NCI-H146 (cell line): ENCODE measurements around the gene USP54.
"Not testable (repeated sequence)": the region's sequence is repeated elsewhere in the genome, so short reads cannot be mapped to it uniquely, and the experiment has no call there.

Experiments
- DNase-seq: peaks from one replicate; lab custom pipeline; 2025; lab: John Stamatoyannopoulos, UW

The USP54 gene

GRCh38 chr10:73586583-73586984 lies 4.6 kb downstream of the USP54 start:
- DNase-seq = no peak

- DNase-seq = no peak
Measured at GRCh38 chr10:73585327-73585726, 5.8 kb downstream of the USP54 start.

DNA sequence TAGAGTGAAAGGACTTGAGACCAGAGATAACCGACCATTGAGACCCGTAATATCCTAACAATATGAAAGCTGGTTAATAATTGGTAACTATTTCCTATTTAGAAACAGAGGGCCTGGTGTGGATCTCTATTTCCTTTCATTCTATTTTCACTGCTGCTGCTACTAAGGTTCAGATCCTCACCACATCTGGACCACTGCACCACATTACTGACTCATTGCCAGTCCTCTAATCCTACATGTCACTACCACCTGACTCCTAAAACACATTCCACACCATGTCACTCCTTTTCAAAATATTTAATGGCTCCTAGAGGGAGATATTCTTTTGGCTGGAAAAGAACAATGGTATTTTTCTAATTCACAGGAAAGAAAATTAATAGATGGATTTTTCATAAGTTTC lies 6.4 kb downstream of the USP54 start:
- no peak for DNase-seq

GRCh38 chr10:73581918-73582317 lies 9.2 kb downstream of the USP54 start:
- DNase-seq = no peak

- not testable (repeated sequence) for DNase-seq
Measured at GRCh38 chr10:73578927-73579326, 12.2 kb downstream of the USP54 start.

- DNase-seq = no peak
Measured at GRCh38 chr10:73577788-73578187, 13.4 kb downstream of the USP54 start.

DNA sequence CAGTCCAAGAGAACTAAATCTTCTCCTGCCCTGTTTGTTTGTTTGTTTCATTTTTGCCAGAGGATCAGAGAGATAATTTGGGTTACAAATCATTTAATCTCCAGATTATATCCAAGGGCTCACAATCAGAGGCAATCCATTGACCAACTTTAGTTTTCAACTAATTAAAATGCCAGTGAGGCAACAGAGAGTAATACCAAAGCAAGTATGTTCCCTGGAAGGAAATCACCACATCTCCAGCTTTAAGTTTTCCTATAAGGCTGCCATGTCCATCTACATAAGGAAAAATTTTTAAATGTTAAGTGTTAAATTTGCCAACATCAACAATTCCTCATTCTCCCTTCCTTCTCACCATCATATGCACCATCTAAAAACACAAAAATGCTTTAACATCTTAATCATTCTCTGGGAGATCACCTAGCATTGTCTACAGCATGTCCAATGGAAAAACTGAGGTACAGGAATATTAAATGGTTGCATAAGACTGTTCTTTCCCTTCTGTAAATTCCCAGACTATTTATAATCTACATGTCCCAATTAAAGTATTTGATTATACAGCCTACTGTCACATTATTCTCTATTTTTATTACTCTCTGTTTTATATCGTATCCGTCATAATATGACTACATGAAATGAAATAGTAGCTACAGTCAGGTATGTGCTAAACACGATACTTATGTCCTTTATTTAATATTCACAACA lies 14.1 kb downstream of the USP54 start:
- DNase-seq = no peak

DNA sequence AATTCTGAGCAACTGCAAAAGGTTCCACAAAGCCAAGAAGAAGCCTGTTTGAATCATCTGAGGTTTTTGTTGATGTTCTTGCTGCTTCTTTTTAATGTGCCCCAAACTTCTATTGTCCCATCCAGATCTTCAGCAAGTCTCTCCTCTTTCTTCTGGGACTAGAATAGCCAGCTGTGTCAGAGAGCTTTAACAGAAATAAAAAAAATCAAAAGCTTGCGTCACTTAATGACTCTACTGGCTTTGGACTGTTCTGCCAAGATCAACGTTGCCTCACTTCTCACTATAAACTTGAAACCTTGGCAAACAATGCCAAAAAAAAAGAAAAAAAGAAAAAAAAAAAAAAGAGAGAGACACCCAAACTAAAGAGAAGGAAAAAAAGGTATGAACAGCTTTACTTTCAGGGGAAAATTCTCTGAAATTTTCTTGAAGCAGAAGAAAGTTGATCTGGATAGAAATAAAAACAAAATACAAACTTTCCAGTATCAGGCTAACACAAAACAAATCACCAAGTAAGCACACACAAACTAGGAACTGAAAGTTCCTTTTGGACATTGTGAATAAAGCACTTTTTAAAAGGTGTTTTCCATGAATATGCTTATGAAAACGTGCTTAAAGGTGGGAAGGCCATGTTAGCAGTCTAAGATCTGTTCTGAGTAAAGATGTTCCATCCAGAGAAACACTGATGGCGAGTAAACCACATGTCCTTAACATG lies 14.8 kb downstream of the USP54 start:
- no peak for DNase-seq

GRCh38 chr10:73567025-73567424 lies 24.1 kb downstream of the USP54 start:
- not testable (repeated sequence) for DNase-seq

DNA sequence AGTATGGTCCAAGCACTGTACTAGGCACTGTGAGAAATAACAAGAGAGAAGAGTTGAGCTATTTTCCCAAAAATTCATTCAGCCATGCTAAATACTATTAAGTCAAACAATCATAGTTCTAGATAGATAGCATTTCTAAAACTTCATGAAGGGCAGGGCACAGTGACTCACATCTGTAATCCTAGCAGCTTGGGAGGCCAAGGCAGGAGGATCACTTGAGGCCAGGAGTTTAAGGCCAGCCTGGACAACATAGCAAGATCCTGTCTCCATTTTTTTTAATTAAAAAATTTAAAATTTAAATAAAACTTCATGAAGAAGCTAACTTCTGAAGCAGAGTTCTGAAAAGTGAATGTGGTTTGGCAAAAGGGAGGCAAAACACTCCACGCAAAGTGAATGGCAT lies 29.9 kb downstream of the USP54 start:
- DNase-seq = no peak

DNA sequence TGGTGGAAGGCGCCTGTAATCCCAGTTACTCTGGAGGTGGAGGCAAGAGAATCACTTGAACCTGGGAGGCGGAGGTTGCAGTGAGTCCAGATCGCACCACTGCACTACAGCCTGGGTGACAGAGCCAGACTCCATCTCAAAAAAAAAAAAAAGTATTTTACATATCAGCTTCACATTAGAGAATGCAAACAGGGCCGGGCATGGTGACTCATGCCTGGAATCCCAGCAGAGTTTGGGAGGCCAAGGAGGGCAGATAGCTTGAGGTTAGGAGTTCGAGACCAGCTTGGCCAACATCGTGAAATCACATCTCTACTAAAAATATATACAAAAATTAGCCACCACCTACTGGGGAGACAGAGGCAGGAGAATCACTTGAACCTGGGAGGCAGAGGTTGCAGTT lies 31.6 kb downstream of the USP54 start:
- no peak for DNase-seq

GRCh38 chr10:73556855-73557254 lies 34.3 kb downstream of the USP54 start:
- DNase-seq = no peak

GRCh38 chr10:73554721-73555120 lies 36.4 kb downstream of the USP54 start:
- DNase-seq = no peak

DNA sequence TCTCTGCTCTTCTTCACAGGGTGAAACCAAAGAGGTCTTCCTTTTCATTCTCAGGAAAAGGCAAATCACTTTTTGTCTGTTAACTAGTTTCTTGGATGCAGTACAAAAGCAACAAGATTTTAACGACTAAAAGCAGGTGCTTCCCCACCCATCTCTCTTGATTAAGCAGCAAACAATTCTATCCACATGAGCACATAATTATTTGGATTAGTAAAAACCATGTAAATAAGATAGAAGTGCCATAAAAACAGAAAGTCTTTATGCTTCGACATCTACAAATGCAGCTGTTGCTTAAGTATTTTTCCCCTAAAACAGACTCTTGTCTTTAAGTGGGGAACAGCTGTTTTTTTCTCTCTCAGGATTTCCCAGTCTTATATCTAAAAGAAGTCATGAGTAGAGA lies 37.4 kb downstream of the USP54 start:
- no peak for DNase-seq

DNA sequence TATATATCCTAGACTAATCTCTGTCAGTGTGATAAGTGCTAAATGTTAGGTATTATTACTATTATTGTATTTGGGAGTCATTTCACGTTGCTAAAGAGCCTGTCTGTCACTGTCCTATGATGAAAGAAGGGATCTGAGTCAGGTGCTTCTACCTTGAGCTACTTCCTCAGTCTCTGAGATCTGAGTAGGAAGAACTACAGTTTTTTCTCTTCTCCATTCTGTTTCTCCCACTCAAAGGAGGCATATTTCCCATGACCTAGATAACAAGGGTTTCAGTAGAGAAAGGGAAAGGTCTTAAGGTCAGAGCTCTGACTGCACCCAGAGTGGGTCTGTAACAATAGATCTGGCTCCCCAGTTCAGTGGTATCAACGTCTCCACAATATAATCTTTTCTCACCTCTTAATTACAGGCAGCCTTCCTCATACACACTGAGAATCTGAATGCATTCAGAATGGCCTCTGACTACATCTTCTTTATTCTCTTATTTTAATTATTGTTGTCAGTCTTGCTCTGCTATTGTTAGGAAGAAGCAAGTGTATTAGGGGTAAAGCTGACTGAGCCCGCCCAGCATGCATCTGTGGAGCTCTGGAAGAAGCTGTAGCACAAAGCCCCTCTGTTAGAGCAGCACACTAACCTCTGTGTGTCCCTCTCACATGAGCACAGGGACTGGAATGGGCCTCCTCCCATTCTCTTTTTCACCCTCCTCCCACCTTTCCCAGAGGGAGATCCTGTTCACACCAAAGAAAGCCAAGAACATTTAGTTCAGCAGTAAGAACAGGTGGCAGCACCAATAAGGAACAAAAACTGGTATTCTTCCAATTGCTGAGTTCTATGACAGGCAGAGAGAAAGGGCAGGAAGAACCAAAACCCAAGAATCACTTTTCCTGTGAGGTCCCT lies 38.1 kb downstream of the USP54 start:
- DNase-seq = peak; percentile 6

DNA sequence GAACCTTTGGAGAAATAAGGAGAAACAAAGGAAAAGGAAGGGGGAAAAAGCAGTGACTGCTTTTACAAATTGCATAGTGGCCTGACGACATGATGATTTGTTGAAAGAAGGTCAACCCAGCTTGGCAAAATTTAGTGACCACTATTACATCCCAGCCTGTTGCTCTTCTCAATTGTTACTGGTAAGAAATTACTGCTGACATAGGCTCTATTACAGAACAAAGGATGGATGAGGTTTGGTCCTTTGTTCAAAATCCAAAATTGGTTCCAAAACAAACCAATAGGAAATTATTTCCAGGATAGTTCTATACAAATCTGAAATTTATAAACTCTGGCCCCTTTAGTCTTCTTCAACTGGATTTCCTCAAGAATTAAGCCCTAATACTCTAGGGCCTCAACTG lies 39.6 kb downstream of the USP54 start:
- no peak for DNase-seq

DNA sequence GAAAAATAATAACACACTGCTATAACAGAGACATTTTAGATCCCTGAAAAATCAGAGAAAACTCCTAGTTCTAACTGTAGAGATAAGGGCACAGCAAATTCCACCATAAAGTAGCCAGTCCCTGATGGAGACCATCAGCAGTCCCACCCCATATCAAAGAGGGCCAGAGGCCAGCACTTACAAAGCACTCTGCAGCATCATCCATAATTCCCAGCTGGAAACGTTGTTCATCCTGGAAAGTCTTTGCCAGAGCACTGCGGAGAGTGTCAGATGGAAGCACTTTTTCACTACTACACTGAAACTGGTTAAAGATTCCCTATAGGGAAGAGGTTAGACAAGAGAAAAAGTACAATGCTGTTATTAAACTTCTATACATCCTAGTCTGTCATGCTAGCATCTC lies 45.8 kb downstream of the USP54 start:
- DNase-seq = no peak

DNA sequence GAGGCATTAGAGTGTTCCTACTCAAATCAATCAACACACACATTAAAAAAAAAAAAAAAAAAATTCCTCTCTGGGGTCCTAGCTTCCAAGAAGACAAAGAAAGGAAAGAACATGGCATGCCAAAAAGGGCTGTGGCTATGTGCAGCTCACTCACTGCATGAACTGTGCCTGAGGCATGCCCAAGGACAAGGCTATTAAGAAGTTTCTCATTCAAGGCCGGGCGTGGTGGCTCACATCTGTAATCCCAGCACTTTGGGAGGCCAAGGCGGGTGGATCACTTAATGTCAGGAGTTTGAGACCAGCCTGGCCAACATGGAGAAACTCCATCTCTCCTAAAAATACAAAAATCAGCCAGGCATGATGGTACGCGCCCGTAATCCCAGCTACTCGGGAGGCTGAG lies 53.4 kb downstream of the USP54 start:
- no peak for DNase-seq

DNA sequence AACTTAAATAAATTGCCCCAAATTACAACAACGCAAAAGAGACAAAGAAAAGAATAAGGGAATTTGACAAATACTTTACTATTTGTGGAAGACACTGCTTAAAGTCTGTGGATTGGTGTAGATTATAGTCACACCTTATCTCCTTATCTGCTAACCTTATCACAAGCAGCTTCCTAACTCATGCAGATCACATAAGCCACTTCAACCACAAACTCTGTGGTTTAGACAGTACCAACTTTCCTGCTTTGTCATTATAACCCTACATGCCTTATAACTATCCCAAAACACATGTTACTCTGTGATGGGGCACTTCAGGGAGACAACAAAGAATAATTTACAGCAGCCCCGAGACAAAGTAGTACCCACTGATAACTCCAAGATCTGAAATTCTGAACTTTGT lies 53.9 kb downstream of the USP54 start:
- DNase-seq = no peak

GRCh38 chr10:73534857-73535256 lies 56.3 kb downstream of the USP54 start:
- DNase-seq = no peak

GRCh38 chr10:73529089-73529832 lies 61.9 kb downstream of the USP54 start:
- DNase-seq = peak; percentile 80

- no peak for DNase-seq
Measured at GRCh38 chr10:73522263-73522662, 68.9 kb downstream of the USP54 start.
